ENCODE measurements around the gene ZNF626. TPM values are rescaled to one million over a fixed set of nuclear protein-coding genes. Genes with fewer than 3 reads are reported as not detected.
"Not testable (repeated sequence)": the region's sequence is repeated elsewhere in the genome, so short reads cannot be mapped to it uniquely, and the experiment has no call there.

ZNF626 gene
- polyA plus RNA-seq (ENCODE audit: insufficient read length in 12 of 12): 10 to 100 TPM in 10 of 12 donors, 1 to 10 TPM in 1, not detected in 1; 7.2 to 26.5 (median 18.6) TPM
- long read RNA-seq, donor 1, full-length matches to known transcripts: 5 of 13 reads
- long read RNA-seq, donor 1, partial matches to known transcripts: 8 of 13 reads
- long read RNA-seq, donor 1, other reads (novel, unspliced or antisense): 0 of 13 reads
- long read RNA-seq, donor 2, transcript ZNF626-201 (4 exons, 1,123 nt): major isoform, 10 of 16 reads
- long read RNA-seq, donor 2, partial matches to known transcripts: 6 of 16 reads
- long read RNA-seq, donor 2, other reads (novel, unspliced or antisense): 0 of 16 reads
- long read RNA-seq, donor 3, full-length matches to known transcripts: 6 of 6 reads
- long read RNA-seq, donor 3, partial matches to known transcripts: 0 of 6 reads
- long read RNA-seq, donor 3, other reads (novel, unspliced or antisense): 0 of 6 reads
- long read RNA-seq, donor 4, transcript ZNF626-201 (4 exons, 1,123 nt): major isoform, 6 of 6 reads
- long read RNA-seq, donor 4, partial matches to known transcripts: 0 of 6 reads
- long read RNA-seq, donor 4, other reads (novel, unspliced or antisense): 0 of 6 reads
- long read RNA-seq, donor 5, transcript ZNF626-201 (4 exons, 1,123 nt): major isoform, 10 of 15 reads
- long read RNA-seq, donor 5, partial matches to known transcripts: 5 of 15 reads
- long read RNA-seq, donor 5, other reads (novel, unspliced or antisense): 0 of 15 reads
- long read RNA-seq, donor 6, partial matches to known transcripts: 0 of 3 reads
- long read RNA-seq, donor 6, other reads (novel, unspliced or antisense): 0 of 3 reads
- long read RNA-seq, donor 7, transcript ZNF626-201 (4 exons, 1,123 nt): major isoform, 8 of 8 reads
- long read RNA-seq, donor 7, partial matches to known transcripts: 0 of 8 reads
- long read RNA-seq, donor 7, other reads (novel, unspliced or antisense): 0 of 8 reads
- long read RNA-seq, donor 8, transcript ZNF626-201 (4 exons, 1,123 nt): major isoform, 10 of 10 reads
- long read RNA-seq, donor 8, partial matches to known transcripts: 0 of 10 reads
- long read RNA-seq, donor 8, other reads (novel, unspliced or antisense): 0 of 10 reads
- long read RNA-seq, donor 9, full-length matches to known transcripts: 8 of 8 reads
- long read RNA-seq, donor 9, partial matches to known transcripts: 0 of 8 reads
- long read RNA-seq, donor 9, other reads (novel, unspliced or antisense): 0 of 8 reads
- long read RNA-seq, donor 10, partial matches to known transcripts: 7 of 11 reads
- long read RNA-seq, donor 10, other reads (novel, unspliced or antisense): 0 of 11 reads
- long read RNA-seq, donor 11, transcript ZNF626-201 (4 exons, 1,123 nt): major isoform, 10 of 10 reads
- long read RNA-seq, donor 11, partial matches to known transcripts: 0 of 10 reads
- long read RNA-seq, donor 11, other reads (novel, unspliced or antisense): 0 of 10 reads

GRCh38 chr19:20661150-20661819, at the start of gene ZNF626:
TSS of gene ZNF626 (minus strand) at chr19:20661571. CDS start at chr19:20661446, 125 bp downstream.
- DNase-seq: peak; percentile 99

GRCh38 chr19:20669263-20669662, 7.9 kb upstream of the ZNF626 start:
- peak; percentile 16 for DNase-seq

- DNase-seq: no peak
Measured at GRCh38 chr19:20667281-20667680, 5.9 kb upstream of the ZNF626 start.

- DNase-seq: peak; percentile 25
Measured at GRCh38 chr19:20664901-20665781, 3.8 kb upstream of the ZNF626 start.

- not testable (repeated sequence) for DNase-seq
Measured at GRCh38 chr19:20664475-20664874, 3.1 kb upstream of the ZNF626 start.

- DNase-seq: peak; percentile 5
Measured at GRCh38 chr19:20662421-20663105, 1.2 kb upstream of the ZNF626 start.

GRCh38 chr19:20660473-20661140, 764 bp downstream of the ZNF626 start:
- DNase-seq: peak; percentile 12

GRCh38 chr19:20640545-20640944, 20.8 kb downstream of the ZNF626 start:
- DNase-seq: no peak

- no peak for DNase-seq
Measured at GRCh38 chr19:20640023-20640422, 21.3 kb downstream of the ZNF626 start.

GRCh38 chr19:20624560-20624959, 36.8 kb downstream of the ZNF626 start:
- DNase-seq: not testable (repeated sequence)

- no peak for DNase-seq
Measured at GRCh38 chr19:20616071-20616470, 45.3 kb downstream of the ZNF626 start.

GRCh38 chr19:20614971-20615370, 46.4 kb downstream of the ZNF626 start:
- DNase-seq: not testable (repeated sequence)

- no peak for DNase-seq
Measured at GRCh38 chr19:20612711-20613316, 48.6 kb downstream of the ZNF626 start.

GRCh38 chr19:20611866-20612265, 49.5 kb downstream of the ZNF626 start:
- DNase-seq: no peak

GRCh38 chr19:20607943-20608342, 53.4 kb downstream of the ZNF626 start:
- DNase-seq: no peak
